Ovary (tissue), 3 donors: ENCODE measurements around the gene ITIH1.

Experiments used
- CTCF ChIP-seq, 3 donors: fragments of 450-650 bp in 2 of 3; fragments of 200-600 bp in 1 of 3; IDR thresholded peaks; one replicate each; pipeline versions ENCODE4 v1.5.1 to v1.8.0; 2016 to 2022; ENCODE audit warnings: antibody characterized with exemption in 3 of 3, mild to moderate bottlenecking in 1 of 3
- EP300 ChIP-seq: sonication (generic); formaldehyde crosslinking; IDR thresholded peaks from one replicate; pipeline ENCODE4 v1.6.1; 2017; ENCODE audit warnings: antibody characterized with exemption
- POLR2A ChIP-seq: fragments of 450-650 bp; IDR thresholded peaks from one replicate; pipeline ENCODE4 v1.6.1; 2017; ENCODE audit warnings: antibody characterized with exemption, mild to moderate bottlenecking, moderate library complexity
- donor health status: DM: no; HTN: no; CAD: no.

DNA sequence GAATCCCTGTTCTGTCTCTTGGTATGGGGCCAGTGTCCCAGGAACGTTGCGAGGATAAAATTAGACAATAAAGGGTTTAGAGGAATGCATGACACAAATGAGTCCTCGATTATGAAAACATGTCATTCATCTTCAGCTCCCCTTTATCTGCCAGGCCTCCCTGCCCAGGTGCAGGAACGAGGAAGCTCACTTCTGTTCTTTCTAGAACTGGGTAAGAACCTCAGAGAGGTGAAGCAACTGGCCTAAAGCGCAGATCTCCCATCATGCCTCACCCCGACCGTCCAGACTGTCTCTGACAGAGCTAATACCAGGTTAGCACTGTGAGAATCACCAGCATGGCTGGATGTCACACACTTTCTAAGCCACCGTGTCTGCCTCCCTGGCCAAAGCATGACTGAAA lies 1.5 kb upstream of the ITIH1 start:
- TF ChIP-seq CTCF (IDR thresholded peaks at IDR 0.05) (no peak), EP300 (no peak), POLR2A (no peak)
